ENCODE results near the gene RNF217.

DNA sequence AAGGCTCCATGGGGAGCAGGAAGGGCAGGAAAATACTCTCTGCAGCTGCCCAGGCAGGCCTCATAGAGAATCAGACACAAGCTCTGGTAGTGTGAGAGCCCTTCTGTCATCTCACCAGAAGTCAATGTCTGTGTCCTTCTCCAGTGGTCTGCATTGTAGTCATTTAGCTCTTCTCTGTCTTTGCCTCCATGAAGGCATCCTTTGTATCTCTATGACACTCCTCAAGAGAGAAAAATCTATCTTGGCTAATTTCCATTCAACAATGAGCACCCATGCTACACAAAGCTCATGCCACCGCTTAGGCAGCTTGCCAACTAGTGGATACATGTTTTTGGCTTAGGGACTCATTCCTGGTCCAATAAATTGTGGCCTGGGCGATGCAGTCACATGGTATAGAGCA lies 92.1 kb downstream of the RNF217 start:
- TF ChIP-seq, protein P1, sequence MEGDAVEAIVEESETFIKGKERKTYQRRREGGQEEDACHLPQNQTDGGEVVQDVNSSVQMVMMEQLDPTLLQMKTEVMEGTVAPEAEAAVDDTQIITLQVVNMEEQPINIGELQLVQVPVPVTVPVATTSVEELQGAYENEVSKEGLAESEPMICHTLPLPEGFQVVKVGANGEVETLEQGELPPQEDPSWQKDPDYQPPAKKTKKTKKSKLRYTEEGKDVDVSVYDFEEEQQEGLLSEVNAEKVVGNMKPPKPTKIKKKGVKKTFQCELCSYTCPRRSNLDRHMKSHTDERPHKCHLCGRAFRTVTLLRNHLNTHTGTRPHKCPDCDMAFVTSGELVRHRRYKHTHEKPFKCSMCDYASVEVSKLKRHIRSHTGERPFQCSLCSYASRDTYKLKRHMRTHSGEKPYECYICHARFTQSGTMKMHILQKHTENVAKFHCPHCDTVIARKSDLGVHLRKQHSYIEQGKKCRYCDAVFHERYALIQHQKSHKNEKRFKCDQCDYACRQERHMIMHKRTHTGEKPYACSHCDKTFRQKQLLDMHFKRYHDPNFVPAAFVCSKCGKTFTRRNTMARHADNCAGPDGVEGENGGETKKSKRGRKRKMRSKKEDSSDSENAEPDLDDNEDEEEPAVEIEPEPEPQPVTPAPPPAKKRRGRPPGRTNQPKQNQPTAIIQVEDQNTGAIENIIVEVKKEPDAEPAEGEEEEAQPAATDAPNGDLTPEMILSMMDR (IDR thresholded peaks at IDR 0.05), result no peak
- TF ChIP-seq POLR2A (IDR thresholded peaks at IDR 0.05), result no peak

Data from body of pancreas (tissue), 4 donors.